Mammary epithelial cell (primary cell): ENCODE data around the gene SGSM1.

Experiments
- CTCF ChIP-seq, 2 donors: IDR thresholded peaks in 1 of 2; conservative IDR thresholded peaks in 1 of 2; 2 replicates each; pipeline ENCODE4 v1.5.1; 2011 to 2012; ENCODE audit warnings: inconsistent platforms in 2 of 2, low read length in 2 of 2, mild to moderate bottlenecking in 2 of 2, control low read depth in 1 of 2, low read depth in 1 of 2; ENCODE audit not compliant: insufficient read depth in 1 of 2; ENCODE audit errors: extremely low read depth in 1 of 2
- EZH2 ChIP-seq: IDR thresholded peaks from 2 replicates; pipeline ENCODE4 v1.6.1; 2012; ENCODE audit warnings: low read length, inconsistent platforms, borderline replicate concordance

GRCh38 chr22:24765166-24765565, 40.8 kb upstream of the SGSM1 start:
- TF ChIP-seq CTCF (conservative IDR thresholded peaks at IDR 0.05 in 1 of 2, IDR thresholded peaks at IDR 0.05 in 1 of 2; ENCODE audit: extremely low read depth in 1 of 2, insufficient read depth in 1 of 2, low read depth in 1 of 2, low read length in 2 of 2) (no peak), EZH2 (no peak)
